ENCODE data around the gene NPAS2. TPM values are rescaled to one million over a fixed set of nuclear protein-coding genes. Genes with fewer than 3 reads are reported as not detected.

Gene NPAS2
- total RNA-seq, 1 donor from 2014 or later: 10.7 TPM

GRCh38 chr2:101045330-101045729, 225.4 kb downstream of the NPAS2 start:
- H3K27ac Mint-ChIP-seq: no peak overlapping the region
- no peak for TF ChIP-seq CTCF (conservative IDR thresholded peaks at IDR 0.05)
- H3K9me3 Mint-ChIP-seq: no peaks in the 10 kb centered on the region
- H3K27me3 Mint-ChIP-seq: no peaks in the 10 kb centered on the region
- H3K36me3 Mint-ChIP-seq: peaks cover 11% of the 10 kb centered on the region
- peaks cover 4% of the 10 kb centered on the region for H3K4me1 Mint-ChIP-seq (ENCODE audit: unreplicated experiment)
- DNase-seq (ENCODE audit: extremely low spot score, unreplicated experiment): no peak
- H3K4me3 Mint-ChIP-seq: no peak overlapping the region

Other genes with a start within 250 kb of the NPAS2 start
- gene RPL31, start 182.2 kb downstream of the NPAS2 start, total RNA-seq (ENCODE audit: low replicate concordance): 1,718 and 2,012 TPM in 2 replicates

Measured in type B pancreatic cell (in vitro differentiated cells).